Activated CD4-positive, alpha-beta T cell treated with anti-CD3 and anti-CD28 coated beads, Interleukin-2, amount 10 ng/mL, durations not matched to agents 7 days and 5 days (primary cell): ENCODE data around the gene ATG3. TPM values are rescaled to one million over a fixed set of nuclear protein-coding genes. Genes with fewer than 3 reads are reported as not detected.
"Not testable (repeated sequence)": the region's sequence is repeated elsewhere in the genome, so short reads cannot be mapped to it uniquely, and the experiment has no call there.

Experiments used
- CTCF ChIA-PET: fragments of 350-600 bp; sonication (Branson Sonifier 250); formaldehyde crosslinking; loops from one replicate; lab custom pipeline; 2021; ENCODE audit warnings: antibody characterized with exemption; lab: Charles Lee
- POLR2A ChIA-PET: fragments of 350-600 bp; sonication (Branson Sonifier 250); formaldehyde crosslinking; loops from one replicate; lab custom pipeline; 2021; ENCODE audit warnings: antibody characterized with exemption; lab: Charles Lee
- DNase-seq: peaks from one replicate; pipeline ENCODE4 v3.0.0-alpha.2; 2020
- H3K27ac Mint-ChIP-seq: one replicate; pipeline ENCODE4 v1.8.0; 2021; ENCODE audit warnings: mild to moderate bottlenecking, moderate library complexity, mixed read lengths
- H3K27me3 Mint-ChIP-seq: one replicate; pipeline ENCODE4 v1.8.0; 2021; ENCODE audit warnings: mixed read lengths
- H3K36me3 Mint-ChIP-seq: one replicate; pipeline ENCODE4 v1.8.0; 2021; ENCODE audit warnings: low read depth, mixed read lengths
- H3K4me1 Mint-ChIP-seq: one replicate; pipeline ENCODE4 v1.8.0; 2021; ENCODE audit warnings: mixed read lengths
- H3K4me3 Mint-ChIP-seq: one replicate; pipeline ENCODE4 v1.8.0; 2021; ENCODE audit warnings: mild to moderate bottlenecking, moderate library complexity, mixed read lengths
- H3K9me3 Mint-ChIP-seq: one replicate; pipeline ENCODE4 v1.8.0; 2021; ENCODE audit warnings: mixed read lengths
- total RNA-seq, 2 experiments: library from RNA; stranded (reverse); gene quantifications; one replicate each; pipeline ENCODE4 v1.2.3, GENCODE V29; 2021

The ATG3 gene
- total RNA-seq, 2 experiments from 2014 or later = 65.2 to 74.5 TPM

DNA sequence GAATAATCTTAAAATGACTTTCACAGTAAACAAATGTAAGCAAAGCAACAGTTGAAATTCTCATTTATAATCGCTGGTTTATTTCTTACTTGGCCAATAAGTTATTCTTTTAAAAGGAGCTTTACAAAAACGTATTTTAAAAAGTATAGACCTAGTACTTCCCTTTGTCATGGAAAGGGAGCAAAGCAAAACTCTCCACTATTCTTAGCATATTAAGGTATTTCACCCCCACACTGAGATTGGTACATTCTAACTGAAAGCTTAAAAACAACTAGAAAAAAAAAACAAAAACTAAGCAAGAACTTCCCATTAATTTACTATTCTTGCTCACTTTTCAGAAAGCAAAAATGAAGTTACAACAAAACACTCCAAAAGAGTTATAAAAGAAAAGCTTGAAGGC lies 1.5 kb downstream of the ATG3 start:
- Mint-ChIP-seq H3K36me3 (peaks cover 38% of the 10 kb centered on the region), H3K9me3 (no peaks in the 10 kb centered on the region), H3K4me1 (peaks cover 45% of the 10 kb centered on the region), H3K27ac (peak overlapping the region; percentile 97), H3K4me3 (peak overlapping the region; percentile 99), H3K27me3 (no peaks in the 10 kb centered on the region)
- ChIA-PET POLR2A (no interaction called here), CTCF (interaction anchor here (1.0 to 1.5 kb wide), 2 partner anchors 12 to 255 kb away, joined by 4 to 5 read pairs; no protein-coding TSS in a partner anchor)
- DNase-seq = no peak

DNA sequence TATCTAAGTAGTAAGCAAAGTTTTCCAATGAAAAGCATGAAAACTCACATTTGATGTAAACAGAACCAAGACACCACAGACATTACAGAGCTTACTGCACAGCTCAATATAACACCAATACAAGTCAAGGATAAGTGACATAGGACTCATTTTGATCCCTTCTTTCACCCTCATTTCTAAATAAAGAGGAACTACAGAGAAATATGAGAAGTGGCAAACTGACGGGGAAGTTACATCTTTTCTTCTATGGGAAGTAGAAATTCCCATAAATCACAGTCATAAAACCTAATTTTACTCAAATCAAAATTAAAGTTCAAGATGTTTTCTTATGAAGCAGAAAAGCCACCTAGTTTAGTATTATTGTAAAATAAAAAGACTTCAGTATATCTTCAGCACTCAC lies 3.8 kb downstream of the ATG3 start:
- Mint-ChIP-seq H3K9me3 (peaks cover 6% of the 10 kb centered on the region), H3K36me3 (peaks cover 45% of the 10 kb centered on the region), H3K27me3 (no peaks in the 10 kb centered on the region), H3K27ac (no peak overlapping the region), H3K4me3 (no peak overlapping the region), H3K4me1 (peaks cover 42% of the 10 kb centered on the region)
- no peak for DNase-seq
- ChIA-PET CTCF (interaction anchor here (0.7 kb wide), 1 partner anchor 21 kb away, joined by 3 read pairs; no protein-coding TSS in a partner anchor), POLR2A (interaction anchor here (0.7 kb wide), 1 partner anchor 551 kb away, joined by 3 read pairs; no protein-coding TSS in a partner anchor)

DNA sequence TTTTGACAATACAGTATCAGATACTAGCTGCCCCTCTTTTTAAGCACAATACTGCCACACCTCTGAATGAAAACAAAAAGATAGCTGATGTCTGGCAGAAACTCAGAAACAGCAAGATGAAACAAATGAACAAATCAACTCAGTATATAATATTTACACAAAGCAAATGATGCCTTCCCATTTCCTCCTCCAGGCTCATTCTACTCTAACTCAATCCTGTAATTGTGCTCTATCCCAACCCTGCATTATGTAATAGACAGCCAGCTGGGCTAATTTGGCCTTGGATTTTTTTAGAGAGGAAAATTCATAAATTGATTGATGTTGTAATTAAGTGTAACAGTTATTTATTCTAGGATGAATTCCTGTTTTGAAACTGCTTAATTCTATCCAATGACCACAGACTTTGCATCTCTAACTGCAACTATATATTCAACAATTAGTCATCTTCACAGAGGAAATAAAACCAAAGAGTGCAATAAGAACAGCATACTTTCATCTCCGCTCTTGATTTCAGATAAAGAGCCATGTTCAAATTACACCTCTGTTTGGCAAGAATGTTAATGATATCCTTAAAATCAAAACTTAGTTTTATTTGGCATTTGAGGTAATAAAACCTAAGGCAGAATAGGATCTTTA lies 6.1 kb downstream of the ATG3 start:
- Mint-ChIP-seq H3K4me1 (peaks cover 38% of the 10 kb centered on the region), H3K27me3 (no peaks in the 10 kb centered on the region), H3K27ac (no peak overlapping the region), H3K4me3 (no peak overlapping the region), H3K9me3 (peaks cover 8% of the 10 kb centered on the region), H3K36me3 (peaks cover 60% of the 10 kb centered on the region)
- no peak for DNase-seq
- ChIA-PET CTCF (no interaction called here), POLR2A (no interaction called here)

DNA sequence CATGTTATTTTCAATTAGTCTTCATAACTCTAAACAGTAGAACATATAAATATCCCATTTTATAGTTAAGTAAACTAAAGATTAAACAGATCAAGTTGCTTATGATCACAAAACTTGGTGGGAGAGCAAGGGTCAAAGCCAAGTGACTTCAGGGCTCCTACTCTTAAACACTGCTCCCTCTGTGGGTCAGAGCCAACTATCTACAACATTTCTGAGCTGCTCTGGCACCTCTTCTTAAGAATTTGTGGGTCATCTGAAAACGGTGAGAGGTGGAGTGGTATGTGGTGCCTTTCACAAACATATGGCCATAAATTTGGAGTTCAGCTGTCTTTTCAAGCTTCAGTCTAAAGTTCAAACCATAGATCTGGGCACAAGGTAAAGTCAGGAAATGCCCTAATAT lies 10.9 kb downstream of the ATG3 start:
- Mint-ChIP-seq H3K27me3 (no peaks in the 10 kb centered on the region), H3K9me3 (peaks cover 8% of the 10 kb centered on the region), H3K4me1 (peaks cover 15% of the 10 kb centered on the region), H3K4me3 (no peak overlapping the region), H3K36me3 (peaks cover 67% of the 10 kb centered on the region), H3K27ac (no peak overlapping the region)
- no peak for DNase-seq
- ChIA-PET CTCF (no interaction called here), POLR2A (no interaction called here)

DNA sequence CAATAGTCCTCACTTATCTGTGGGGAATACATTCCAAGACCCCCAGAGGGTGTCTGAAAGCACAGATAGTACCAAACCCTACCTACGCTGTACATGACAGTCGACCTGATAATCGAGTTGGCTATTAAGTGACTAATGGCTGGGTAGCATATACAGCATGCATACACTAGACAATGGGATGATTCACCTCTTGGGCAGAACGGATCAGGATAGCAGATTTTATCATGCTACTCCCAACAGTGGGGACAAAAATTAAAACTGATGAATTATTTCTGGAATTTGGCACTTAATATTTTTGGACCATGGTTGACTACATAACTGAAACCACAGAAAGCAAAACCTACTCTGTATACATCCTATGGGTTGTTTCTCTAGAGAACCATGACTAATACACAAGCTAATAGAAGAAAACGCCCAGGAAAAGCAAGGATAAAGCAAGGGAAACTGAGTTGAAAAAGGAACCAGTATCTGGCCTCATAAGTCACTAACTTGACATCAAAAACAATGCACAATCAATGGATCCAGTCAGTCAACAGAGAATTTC lies 15.5 kb downstream of the ATG3 start:
- Mint-ChIP-seq H3K4me1 (peaks cover 7% of the 10 kb centered on the region), H3K27me3 (no peaks in the 10 kb centered on the region), H3K36me3 (peaks cover 60% of the 10 kb centered on the region), H3K4me3 (no peak overlapping the region), H3K27ac (no peak overlapping the region), H3K9me3 (no peaks in the 10 kb centered on the region)
- no peak for DNase-seq
- ChIA-PET CTCF (no interaction called here), POLR2A (no interaction called here)

DNA sequence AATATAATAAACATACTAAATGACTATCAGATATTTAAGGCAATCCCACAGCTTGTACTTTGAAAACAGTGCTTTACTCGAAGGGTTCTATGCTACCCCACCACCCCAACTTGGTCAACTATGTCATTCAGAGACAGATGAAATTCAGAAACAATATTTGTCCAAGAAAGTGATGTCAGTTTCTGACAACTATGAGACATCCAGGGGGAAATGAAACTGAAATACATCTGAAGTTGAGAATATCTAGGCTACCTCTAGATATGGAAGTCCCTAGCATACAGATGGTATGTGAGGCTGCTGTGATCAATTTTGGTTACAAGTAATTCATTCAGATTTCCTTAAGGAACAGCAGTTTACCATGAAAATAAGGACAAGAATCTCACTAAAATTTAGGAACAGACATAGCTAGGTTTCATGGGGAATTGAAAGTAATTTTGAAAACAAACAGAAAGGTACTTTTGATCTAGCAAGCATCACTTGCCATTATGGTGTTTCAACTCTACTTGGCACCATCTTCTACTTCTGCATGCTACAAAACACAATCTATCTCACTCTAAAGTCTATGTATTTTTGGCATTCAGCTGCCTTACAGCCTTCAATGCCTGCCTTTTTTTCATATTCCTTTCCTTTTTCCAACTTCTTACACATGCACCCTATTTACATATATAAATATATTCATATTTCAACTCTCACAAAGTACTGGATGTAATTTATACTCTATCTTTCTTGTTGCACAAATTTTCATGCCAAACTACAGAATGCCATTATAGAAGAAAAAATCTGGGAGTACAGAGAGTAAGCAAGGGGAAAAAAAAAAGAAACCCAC lies 21.7 kb downstream of the ATG3 start:
- Mint-ChIP-seq H3K27me3 (no peaks in the 10 kb centered on the region), H3K36me3 (peaks cover 71% of the 10 kb centered on the region), H3K4me1 (peaks cover 20% of the 10 kb centered on the region), H3K4me3 (no peak overlapping the region), H3K9me3 (no peaks in the 10 kb centered on the region), H3K27ac (peak overlapping the region; percentile 55)
- ChIA-PET CTCF (interaction anchor here (1.6 kb wide), 1 partner anchor 22 kb away, joined by 4 read pairs; the partner anchor contains the start of genes ATG3 and SLC35A5), POLR2A (no interaction called here)
- no peak for DNase-seq

DNA sequence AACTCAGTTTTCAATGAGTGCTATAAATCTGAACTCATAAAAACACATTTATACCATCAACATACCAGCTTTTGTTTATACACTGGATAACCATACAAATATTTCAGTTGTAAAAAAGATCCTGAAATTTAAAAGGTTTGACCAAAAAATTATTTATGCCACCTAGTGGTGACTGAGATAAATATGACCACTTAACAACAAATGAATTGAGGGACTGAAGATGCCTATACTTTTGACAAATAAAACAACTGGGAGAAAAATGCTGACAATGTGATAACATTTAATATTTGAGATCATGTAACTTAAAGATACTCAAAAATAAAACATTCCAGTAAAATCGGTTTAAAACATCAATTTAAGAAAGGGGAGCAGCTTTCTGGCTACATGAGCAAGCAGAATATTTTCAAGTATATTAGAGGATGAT lies 30.4 kb downstream of the ATG3 start:
- Mint-ChIP-seq H3K27me3 (no peaks in the 10 kb centered on the region), H3K27ac (no peak overlapping the region), H3K4me3 (no peak overlapping the region), H3K4me1 (no peaks in the 10 kb centered on the region), H3K36me3 (peaks cover 40% of the 10 kb centered on the region), H3K9me3 (no peaks in the 10 kb centered on the region)
- DNase-seq = no peak
- CTCF ChIA-PET = interaction anchor here (0.7 to 1.4 kb wide), 4 partner anchors 199 to 406 kb away, joined by 3 to 4 read pairs (median 4); partner anchors contain the start of gene CD200
- POLR2A ChIA-PET = no interaction called here

DNA sequence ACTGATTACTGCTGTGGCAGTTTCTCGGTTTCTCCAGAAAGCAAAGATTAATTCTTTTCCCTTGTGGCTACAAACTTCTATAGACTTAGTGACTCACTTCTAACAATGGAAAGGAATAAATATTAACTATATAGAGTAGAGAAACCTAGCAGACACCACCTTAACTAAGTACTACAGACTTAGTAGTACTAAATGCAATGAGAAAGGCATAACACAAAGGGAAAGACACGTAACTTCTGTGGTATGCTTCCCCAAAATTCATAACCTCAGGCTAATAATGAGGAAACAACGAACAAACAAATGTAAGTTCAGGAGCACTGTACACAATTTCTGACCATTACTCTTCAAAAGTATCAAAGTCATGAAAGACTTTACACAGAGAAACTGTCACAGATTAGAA lies 31.2 kb downstream of the ATG3 start:
- Mint-ChIP-seq H3K27me3 (no peaks in the 10 kb centered on the region), H3K4me3 (no peak overlapping the region), H3K9me3 (no peaks in the 10 kb centered on the region), H3K27ac (no peak overlapping the region), H3K36me3 (peaks cover 34% of the 10 kb centered on the region), H3K4me1 (no peaks in the 10 kb centered on the region)
- no peak for DNase-seq
- ChIA-PET CTCF (interaction anchor here (0.7 to 1.4 kb wide), 3 partner anchors 198 to 405 kb away, joined by 3 to 4 read pairs (median 3); partner anchors contain the start of gene CD200), POLR2A (no interaction called here)

DNA sequence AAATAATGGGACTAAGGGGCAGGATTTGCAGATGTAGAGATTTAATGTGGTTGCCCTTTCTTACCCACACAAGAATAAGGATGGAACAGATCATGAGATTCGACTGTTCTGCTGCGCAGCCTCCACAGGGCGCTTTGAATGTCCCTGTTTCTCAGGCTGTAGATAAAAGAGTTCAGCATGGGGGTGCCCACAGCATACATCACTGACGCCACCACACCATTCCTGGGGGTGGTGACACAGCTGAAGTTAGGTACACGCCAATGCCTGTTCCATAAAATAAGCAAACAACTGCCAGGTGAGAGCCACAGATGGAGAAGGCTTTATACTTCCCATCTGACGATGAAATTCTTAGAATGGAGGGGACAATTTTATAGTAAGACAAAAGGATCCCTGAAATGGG lies 37.6 kb downstream of the ATG3 start:
- H3K4me1 Mint-ChIP-seq, DNase-seq, POLR2A ChIA-PET, H3K36me3 Mint-ChIP-seq, H3K27ac Mint-ChIP-seq, H3K9me3 Mint-ChIP-seq, CTCF ChIA-PET, H3K4me3 Mint-ChIP-seq, H3K27me3 Mint-ChIP-seq: not testable (repeated sequence)

DNA sequence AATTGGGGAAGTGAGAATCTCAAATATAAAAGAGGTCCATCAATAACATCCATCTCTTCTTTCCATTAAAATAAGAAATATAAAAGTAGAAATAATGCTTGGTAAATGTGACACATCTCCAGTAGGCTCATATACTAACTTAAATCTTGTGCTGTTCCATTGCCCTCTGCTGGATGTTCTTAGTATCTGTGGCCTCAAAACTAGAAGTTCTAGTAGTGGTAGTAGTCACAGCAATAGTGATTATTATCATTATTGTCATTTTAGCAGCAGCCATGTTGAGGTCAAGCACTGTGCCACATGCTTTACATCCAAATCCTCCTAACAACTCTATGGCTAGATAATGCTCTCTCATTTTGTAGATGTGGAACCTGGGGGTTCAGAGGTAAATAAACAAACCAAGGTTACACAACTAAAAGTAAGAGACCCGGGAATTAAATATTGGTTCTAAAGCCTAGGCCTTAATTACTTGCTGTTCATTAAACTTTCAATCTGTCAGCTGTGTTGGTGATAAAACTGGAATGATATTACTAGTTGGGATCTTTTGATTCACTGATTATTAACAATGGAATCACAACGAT lies 42.2 kb downstream of the ATG3 start:
- POLR2A ChIA-PET = no interaction called here
- peaks cover 3% of the 10 kb centered on the region for H3K9me3 Mint-ChIP-seq
- peaks cover 7% of the 10 kb centered on the region for H3K36me3 Mint-ChIP-seq
- peaks cover 27% of the 10 kb centered on the region for H3K4me1 Mint-ChIP-seq
- no peak overlapping the region for H3K27ac Mint-ChIP-seq
- DNase-seq = peak; percentile 68
- no peaks in the 10 kb centered on the region for H3K27me3 Mint-ChIP-seq
- H3K4me3 Mint-ChIP-seq = no peak overlapping the region
- CTCF ChIA-PET = interaction anchor here (1.1 to 1.7 kb wide), 5 partner anchors 26 to 408 kb away, joined by 3 to 6 read pairs (median 5); partner anchors contain the start of gene CD200

DNA sequence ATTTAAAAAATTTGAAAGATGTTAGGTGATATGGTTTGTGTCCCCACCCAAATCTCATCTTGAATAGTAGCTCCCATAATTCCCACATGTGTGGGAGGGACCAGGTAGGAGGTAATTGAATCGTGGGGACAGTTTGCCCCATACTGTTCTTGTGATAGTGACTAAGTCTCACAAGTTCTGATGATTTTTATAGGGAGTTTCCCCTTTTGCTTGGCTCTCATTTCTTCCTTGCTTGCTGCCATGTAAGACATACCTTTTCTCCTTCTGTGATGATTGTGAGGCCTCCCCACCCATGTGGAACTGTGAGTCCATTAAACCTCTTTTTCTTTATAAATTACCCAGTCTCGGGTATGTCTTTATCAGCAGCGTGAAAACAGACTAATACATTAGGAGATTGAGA lies 42.8 kb downstream of the ATG3 start:
- H3K27ac Mint-ChIP-seq, DNase-seq: not testable (repeated sequence)
- CTCF ChIA-PET = interaction anchor here (1.7 kb wide), 1 partner anchor 186 kb away, joined by 6 read pairs; the partner anchor contains the start of gene CD200

DNA sequence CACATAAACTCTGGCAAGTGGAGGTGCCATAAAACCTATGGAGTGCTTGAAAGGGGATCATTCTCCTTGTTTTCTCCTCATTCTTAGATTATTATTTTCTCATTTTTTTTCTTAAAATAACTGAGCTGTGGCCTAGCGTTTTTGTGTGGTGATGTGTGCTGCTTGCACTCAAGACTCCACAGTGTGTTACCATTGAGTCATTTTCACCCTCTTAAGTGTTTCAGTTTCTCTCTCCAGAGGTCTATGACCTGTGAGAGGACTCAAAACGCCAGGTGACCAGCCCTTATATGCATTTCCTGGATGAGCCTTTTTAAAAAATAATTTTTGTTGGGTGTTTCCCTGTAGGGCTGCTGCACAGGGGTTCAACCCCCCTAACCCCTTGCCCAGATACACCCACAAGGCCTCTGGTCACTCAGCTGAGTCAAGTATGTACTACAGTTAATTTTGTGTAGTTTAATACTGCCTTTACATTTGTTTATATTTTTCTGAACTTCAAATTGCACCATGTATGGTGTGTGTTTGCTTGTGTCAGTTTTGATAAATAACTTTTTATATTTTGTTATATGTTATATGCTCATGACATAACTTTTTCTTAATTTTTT lies 47.1 kb downstream of the ATG3 start:
- H3K4me1 Mint-ChIP-seq = peaks cover 33% of the 10 kb centered on the region

More for the DNA sequence above, 42.8 kb downstream of the ATG3 start:
- peaks cover 30% of the 10 kb centered on the region for H3K4me1 Mint-ChIP-seq
- POLR2A ChIA-PET, H3K4me3 Mint-ChIP-seq, H3K36me3 Mint-ChIP-seq, H3K27me3 Mint-ChIP-seq, H3K9me3 Mint-ChIP-seq: not testable (repeated sequence)

More for the DNA sequence above, 47.1 kb downstream of the ATG3 start:
- Mint-ChIP-seq H3K9me3 (peaks cover 21% of the 10 kb centered on the region), H3K27me3 (no peaks in the 10 kb centered on the region), H3K36me3 (peaks cover 18% of the 10 kb centered on the region), H3K4me3 (no peak overlapping the region), H3K27ac (peak overlapping the region; percentile 54)
- ChIA-PET CTCF (interaction anchor here (0.6 to 2.5 kb wide), 6 partner anchors 9 to 486 kb away, joined by 3 to 12 read pairs (median 4); partner anchors contain the start of gene BTLA), POLR2A (no interaction called here)
- DNase-seq = peak; percentile 28
